ENCODE data around the gene C12orf43.

C12orf43 gene

DNA sequence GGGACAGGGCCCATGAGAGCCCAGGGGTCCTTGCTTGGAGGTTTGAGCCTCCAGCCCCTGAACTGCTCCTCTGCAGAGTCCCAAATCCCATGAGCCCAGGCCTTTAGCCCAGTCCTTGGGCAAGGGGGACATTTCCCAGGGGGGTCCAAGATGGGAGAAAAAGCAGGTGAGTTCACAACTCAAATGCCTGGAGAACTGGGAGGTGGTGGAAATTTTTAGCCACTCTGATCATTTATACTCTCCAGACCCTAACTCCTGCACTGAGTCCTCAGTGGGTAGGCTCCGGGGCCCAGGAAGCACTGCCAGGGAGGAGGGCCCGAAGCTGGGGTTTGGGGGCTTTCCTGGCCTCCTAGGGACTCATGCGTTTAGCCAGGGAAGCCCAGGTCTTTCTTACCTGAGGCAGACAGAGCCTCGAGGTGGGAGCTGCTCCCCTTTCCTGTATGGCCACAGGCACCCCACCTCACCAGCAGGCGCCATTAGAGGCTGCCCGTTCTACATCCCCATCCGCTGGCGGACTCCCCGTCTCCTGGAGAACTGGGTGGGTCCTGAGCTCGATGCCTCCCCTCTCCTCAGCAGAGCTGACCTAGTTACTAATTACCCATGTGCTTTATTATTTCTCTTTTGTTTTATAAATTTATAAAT is 36.9 kb downstream of the C12orf43 start:
- Mint-ChIP-seq H3K4me1 (no peaks in the 10 kb centered on the region), H3K27me3 (no peaks in the 10 kb centered on the region), H3K4me3 (no peak overlapping the region), H3K27ac (no peak overlapping the region), H3K9me3 (no peaks in the 10 kb centered on the region)
- DNase-seq (no peak), ATAC-seq (no peak)

DNA sequence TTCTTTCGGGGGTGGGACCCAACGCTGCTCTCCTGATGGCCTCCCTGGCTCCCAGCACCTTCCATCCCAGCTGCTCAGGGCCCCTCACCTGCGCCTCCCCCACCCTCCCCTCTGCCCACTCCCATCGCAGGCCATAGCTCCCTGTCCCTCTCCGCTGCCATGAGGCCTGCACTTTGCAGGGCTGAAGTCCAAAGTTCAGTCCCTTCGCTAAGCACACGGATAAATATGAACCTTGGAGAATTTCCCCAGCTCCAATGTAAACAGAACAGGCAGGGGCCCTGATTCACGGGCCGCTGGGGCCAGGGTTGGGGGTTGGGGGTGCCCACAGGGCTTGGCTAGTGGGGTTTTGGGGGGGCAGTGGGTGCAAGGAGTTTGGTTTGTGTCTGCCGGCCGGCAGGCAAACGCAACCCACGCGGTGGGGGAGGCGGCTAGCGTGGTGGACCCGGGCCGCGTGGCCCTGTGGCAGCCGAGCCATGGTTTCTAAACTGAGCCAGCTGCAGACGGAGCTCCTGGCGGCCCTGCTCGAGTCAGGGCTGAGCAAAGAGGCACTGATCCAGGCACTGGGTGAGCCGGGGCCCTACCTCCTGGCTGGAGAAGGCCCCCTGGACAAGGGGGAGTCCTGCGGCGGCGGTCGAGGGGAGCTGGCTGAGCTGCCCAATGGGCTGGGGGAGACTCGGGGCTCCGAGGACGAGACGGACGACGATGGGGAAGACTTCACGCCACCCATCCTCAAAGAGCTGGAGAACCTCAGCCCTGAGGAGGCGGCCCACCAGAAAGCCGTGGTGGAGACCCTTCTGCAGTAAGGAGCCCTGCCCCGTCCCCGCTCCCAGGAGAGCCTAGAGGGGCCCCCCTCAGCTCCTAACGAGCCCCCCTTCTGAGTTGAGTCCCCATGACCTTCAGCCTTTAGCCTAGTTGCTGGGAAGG is 37.7 kb downstream of the C12orf43 start, which contains the start of gene HNF1A:
TSS of gene HNF1A (plus strand) at position 248 of the 924 bp plus-strand sequence. CDS start at position 474, 226 bp downstream.
- ATAC-seq (no peak), DNase-seq (no peak)
- Mint-ChIP-seq H3K27me3 (no peaks in the 10 kb centered on the region), H3K4me3 (no peak within 1 kb of the TSS), H3K4me1 (no peaks in the 10 kb centered on the region), H3K9me3 (no peaks in the 10 kb centered on the region), H3K27ac (no peak within 1 kb of the TSS)

DNA sequence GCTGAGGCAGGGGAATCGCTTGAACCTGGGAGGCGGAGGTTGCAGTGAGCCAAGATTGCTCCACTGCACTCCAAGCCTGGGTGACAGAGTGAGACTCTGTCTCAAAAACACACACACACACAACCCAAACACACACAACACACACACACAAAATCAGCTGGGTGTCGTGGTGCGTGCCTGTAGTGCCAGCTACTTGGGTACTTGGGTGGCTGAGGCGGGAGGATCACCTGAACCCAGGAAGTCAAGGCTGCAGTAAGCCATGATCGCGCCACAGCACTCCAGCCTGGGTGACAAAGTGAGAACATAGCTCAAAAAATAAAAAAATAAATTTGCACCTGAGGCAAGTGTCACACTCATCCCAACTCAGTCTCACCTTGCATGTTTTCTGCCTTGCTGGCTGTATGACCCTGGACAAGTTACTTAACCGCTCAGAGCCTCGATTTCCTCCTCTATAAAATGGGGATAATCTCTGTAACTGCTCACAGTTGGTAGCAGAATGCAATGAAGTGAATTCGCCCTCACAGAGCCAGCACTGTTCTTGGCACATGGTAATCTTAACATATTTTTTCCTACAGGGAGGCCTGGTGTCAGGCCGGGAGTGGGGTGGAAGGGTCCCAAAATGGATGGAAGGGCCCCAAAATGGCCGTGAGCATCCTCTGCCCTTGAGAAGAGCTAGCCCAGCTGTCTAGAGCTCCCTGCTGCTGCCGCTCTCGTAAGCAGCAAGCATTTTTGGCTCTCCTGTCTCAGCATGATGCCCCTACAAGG is 38.6 kb downstream of the C12orf43 start:
- DNase-seq (no peak), ATAC-seq (no peak)
- Mint-ChIP-seq H3K27ac (no peak overlapping the region), H3K4me3 (no peak overlapping the region), H3K9me3 (no peaks in the 10 kb centered on the region), H3K4me1 (no peaks in the 10 kb centered on the region), H3K27me3 (no peaks in the 10 kb centered on the region)

DNA sequence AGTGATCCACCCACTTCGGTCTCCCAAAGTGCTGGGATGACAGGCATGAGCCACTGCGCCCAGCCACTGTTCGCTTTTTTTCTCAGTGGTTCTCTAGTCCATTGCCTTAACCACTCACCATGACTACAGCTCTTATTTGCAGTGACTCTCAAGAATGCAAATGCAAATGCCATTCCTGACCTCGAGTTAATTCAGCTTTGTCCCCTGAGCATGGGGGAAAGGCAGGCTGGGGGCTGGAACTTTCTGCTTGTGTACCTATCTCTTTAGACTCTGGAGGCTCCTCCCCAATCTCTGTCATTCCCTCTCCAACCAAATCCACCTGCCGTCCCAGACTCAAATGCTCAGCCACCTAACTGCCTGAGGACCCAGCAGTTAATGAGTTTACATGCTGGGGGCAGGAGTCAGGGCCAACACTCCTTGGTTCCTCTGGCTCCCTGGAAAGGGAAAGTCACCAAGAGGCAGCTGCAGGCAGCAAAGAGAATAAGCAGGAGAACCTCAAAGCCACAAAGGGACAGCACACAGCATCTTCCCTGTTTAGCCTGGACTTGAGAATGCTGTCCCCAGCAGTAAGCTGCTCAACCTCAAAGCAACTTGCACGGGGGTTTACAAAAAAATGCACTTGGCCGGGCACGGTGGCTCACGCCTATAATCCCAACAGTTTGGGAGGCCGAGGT is 43.3 kb downstream of the C12orf43 start:
- Mint-ChIP-seq H3K9me3 (no peaks in the 10 kb centered on the region), H3K4me1 (peaks cover 10% of the 10 kb centered on the region), H3K27me3 (no peaks in the 10 kb centered on the region), H3K27ac (no peak overlapping the region), H3K4me3 (no peak overlapping the region)
- ATAC-seq (no peak), DNase-seq (no peak)

DNA sequence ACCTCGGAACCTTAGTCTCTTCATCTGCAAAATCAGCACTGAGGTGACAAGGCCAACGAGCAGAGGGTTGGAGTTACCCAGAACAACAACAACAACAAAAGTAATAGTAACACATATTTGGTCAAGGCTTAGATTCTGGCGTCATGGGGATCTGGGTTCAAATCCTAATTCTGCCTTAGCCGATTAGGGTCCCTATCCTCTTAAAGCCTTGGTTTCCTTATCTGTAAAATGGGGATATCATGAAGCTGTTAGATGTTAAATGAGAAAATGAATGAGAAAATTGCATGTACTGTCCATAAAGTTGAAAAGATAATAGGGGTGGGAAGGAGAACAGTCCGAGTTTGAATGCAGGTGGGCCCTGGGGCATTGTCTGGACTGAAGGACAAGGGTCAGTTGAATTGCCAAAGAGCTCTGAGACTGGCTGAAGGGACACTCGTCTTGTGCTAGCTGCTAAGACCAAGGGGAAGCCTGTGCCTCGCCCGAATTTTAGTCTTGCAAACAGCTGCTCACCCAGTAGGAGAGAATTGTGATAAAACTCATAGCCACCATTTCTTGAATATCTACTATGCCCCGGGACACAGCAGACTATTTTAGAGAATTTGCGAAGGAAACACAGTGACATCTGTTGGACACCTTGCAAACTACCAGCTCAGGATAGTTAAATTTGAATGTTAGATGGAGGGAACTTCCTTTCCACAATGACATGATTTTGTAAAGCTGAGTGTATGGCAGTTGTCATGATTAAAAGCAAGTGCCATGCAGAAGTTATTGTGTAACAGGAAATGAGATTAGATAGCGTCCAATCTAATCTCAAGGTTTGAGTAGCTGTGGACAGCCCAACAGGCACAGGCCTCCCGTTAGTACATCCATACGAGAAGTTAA is 44.7 kb downstream of the C12orf43 start:
- ATAC-seq = peak; percentile 95
- no peaks in the 10 kb centered on the region for H3K27me3 Mint-ChIP-seq
- H3K4me3 Mint-ChIP-seq = no peak overlapping the region
- DNase-seq = peak; percentile 30 to 50
- no peaks in the 10 kb centered on the region for H3K9me3 Mint-ChIP-seq
- peak overlapping the region in 1 of 2 donors; percentile 69 for H3K27ac Mint-ChIP-seq
- H3K4me1 Mint-ChIP-seq = peaks cover 10% of the 10 kb centered on the region

DNA sequence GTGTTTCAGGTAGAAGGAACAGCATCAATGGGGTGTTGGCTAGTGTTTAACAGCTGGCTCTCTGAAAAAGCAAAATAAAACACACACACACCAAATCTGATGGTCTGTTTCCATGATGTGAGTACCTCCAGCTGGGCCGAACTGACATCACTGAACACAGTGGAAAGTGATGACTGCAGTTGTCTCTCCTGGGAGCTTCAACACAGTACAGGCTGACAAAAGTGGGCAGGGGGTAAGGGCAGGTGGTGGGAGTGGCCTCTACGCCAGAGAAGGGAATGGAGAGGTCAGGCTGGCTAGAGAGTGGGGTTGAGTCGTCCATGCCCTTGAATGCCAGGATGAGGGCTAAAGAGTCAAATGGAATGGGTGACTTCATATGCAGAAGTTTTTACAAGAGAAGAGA is 46.0 kb downstream of the C12orf43 start:
- Mint-ChIP-seq H3K27me3 (no peaks in the 10 kb centered on the region), H3K4me1 (peaks cover 10% of the 10 kb centered on the region), H3K27ac (no peak overlapping the region), H3K9me3 (no peaks in the 10 kb centered on the region), H3K4me3 (no peak overlapping the region)
- ATAC-seq = no peak
- no peak for DNase-seq

DNA sequence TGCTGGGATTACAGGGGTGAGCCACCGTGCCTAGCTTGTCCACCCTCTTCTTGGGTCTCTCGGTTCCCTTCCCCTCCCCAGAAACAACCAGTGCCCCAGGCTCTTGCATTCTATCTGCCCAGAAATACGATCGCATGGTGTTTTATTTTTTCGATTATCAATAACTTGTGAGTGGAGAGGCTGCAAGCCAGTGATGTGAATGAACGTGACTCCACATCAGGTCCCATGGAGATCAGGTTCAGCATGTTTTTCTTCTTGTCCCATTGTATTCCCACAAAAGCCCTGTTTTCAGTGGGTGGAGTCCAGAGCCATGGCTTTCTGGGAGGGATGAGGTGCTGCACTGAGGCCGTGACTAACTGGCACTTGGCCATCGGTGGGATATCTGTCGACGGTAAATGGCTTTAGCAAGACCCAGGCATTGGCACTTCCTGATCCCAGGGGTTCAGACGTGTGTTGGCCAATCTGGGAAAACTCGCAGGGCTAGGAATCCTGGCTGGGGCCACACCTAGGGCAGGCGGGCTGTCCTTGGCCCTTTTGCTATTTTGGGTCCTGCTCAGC is 50.7 kb downstream of the C12orf43 start:
- Mint-ChIP-seq H3K4me3 (no peak overlapping the region), H3K4me1 (peaks cover 30% of the 10 kb centered on the region), H3K27ac (no peak overlapping the region), H3K9me3 (no peaks in the 10 kb centered on the region), H3K27me3 (no peaks in the 10 kb centered on the region)
- ATAC-seq (no peak), DNase-seq (no peak)

DNA sequence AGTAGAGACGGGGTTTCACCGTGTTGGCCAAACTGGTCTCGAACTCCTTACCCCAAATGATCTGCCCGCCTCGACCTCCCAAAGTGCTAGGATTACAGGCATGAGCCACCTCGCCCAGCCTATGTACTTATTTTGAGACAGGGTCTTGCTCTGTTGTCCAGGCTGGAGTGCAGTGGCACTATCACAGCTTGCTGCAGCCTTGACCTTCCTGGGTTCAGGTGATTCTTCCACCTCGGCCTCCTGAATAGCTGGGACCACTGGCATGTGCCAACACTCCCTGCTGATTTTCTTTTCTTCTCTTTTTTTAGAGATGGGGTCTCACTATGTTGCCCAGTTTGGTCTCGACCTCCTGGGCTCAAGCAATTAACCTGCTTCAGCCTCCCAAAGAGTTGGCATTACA is 52.0 kb downstream of the C12orf43 start:
- Mint-ChIP-seq H3K27ac (peak overlapping the region in 1 of 2 donors; percentile 17), H3K4me3 (no peak overlapping the region)

DNA sequence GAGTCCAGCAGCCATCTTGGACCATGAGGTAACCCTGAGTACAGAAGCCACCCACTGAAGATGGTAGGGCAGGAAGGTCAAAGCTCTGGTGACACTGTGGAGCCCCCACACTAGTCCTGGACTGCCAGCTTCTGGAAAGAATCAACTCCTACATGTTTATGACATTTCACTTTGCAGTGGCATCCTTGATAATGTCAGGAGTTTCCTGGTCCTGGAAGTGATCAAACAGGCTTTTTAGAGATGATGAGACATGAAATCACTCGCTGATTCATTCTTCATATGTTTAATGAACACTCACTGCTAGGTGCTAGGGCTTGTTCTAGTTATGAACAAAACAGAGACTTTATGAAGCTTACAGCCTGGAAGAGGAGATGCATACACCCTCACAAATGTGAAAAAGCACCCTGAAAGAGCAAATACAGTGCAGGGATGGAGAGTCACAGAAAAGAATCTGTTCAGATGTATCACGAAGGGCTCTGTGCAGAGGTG is 53.7 kb downstream of the C12orf43 start:
- Mint-ChIP-seq H3K4me1 (peaks cover 50% of the 10 kb centered on the region), H3K4me3 (no peak overlapping the region), H3K27ac (no peak overlapping the region), H3K27me3 (no peaks in the 10 kb centered on the region), H3K9me3 (no peaks in the 10 kb centered on the region)
- DNase-seq (no peak), ATAC-seq (no peak)

More for the DNA sequence above, 52.0 kb downstream of the C12orf43 start:
- H3K27me3 Mint-ChIP-seq = no peaks in the 10 kb centered on the region
- DNase-seq = no peak
- peaks cover 43% of the 10 kb centered on the region for H3K4me1 Mint-ChIP-seq
- ATAC-seq = no peak
- H3K9me3 Mint-ChIP-seq = no peaks in the 10 kb centered on the region

DNA sequence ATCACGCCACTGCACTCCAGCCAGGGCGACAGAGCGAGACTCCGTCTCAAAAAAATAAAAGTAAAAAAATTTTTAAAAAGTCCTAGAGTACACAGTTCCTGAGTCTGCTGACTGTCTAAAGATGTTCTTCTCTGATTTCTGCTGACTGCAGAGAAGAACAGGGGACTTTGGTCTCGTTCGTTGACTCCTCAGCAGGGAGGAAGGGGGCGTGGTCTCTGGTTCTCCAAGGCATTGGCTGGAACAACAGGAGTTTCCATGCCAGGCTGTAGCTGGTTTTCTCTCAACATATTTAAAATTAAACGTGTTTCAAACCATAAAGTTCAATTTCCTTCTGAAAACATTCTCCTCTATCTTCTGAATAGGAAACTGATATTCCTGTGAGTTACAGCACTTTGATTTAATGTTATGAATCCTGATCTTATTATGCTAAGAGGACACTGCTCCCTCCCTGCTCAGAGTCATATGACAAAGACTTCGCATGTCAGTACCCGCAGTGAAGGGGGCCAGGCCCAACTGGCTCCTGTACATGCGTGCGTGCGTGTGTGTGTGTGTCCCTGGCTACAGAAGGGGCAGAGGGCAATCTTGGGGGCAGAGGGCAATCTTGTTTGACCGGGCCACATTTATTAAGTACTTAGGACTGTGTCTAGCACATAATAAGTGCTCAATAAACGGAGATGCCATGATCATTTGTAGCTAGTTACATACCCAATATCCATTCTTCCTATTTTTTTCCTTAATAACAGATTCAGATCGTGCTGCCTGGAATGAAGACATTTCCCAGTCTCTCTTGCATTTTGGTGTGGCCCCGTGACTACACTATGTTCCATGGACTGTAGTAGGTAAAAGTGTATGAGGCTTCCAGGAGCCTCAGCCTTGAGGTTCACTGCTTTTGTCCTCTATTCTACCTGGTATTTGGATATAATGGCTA is 54.4 kb downstream of the C12orf43 start:
- H3K4me1 Mint-ChIP-seq = peaks cover 50% of the 10 kb centered on the region
- no peak overlapping the region for H3K4me3 Mint-ChIP-seq
- H3K27ac Mint-ChIP-seq = no peak overlapping the region
- peaks cover 2% of the 10 kb centered on the region for H3K27me3 Mint-ChIP-seq
- ATAC-seq (no peak), DNase-seq (no peak)
- H3K9me3 Mint-ChIP-seq = no peaks in the 10 kb centered on the region

DNA sequence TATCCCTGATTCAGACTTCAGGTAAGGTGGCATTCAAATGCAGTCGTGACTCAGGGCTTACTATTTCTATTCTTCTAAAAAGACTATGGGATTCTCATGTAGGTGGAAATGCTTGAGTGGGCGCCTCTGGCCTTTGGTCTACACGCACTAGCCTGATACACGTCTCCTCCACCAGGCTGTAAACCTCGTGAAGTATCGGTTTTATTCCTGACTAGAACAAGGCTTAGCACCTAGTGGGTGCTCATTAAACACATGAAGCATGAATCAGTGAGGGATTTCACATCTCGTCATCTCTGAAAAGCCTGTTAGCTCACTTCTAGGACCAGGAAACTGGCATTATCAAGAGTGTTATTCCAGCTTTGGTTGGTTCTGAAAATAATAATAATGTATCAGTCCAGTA is 55.6 kb downstream of the C12orf43 start:
- ATAC-seq (no peak), DNase-seq (no peak)
- no peak overlapping the region for H3K27ac Mint-ChIP-seq
- peak overlapping the region; percentile 56 to 63 for H3K4me3 Mint-ChIP-seq
- no peaks in the 10 kb centered on the region for H3K9me3 Mint-ChIP-seq
- peaks cover 8% of the 10 kb centered on the region for H3K27me3 Mint-ChIP-seq
- H3K4me1 Mint-ChIP-seq = peaks cover 50% of the 10 kb centered on the region

DNA sequence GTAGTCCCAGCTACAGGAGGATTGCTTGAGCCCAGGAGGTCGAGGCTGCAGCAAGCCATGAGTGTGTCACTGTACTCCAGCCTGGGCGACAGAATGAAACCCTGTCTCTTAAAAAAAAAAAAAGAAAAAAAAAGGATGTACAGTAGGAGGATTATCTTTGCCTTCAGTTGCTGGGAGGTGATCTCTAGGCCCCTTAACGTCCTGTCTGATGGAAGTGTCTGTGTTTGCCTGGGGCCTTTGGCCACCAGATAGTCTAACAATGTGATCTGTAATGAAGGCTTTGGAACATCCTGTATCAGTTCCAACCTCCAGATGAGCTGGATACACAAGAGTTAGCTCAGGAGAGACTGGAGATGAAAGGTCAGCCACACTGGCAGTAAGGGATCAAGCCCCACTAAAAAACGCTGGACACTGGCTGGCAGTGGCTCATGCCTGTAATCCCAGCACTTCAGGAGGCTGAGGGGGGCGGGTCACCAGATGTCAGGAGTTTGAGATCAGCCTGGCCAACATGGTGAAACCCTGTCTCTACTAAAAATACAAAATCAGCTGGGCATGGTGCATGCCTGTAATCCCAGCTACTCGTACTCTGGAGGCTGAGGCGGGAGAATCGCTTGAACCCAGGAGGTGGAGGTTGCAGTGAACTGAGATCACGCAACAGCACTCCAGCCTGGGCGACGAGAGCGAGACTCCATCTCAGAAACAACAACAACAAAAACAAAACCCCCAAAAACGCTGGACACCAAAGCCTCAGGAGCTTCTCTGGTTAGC is 57.0 kb downstream of the C12orf43 start:
- H3K4me1 Mint-ChIP-seq = peaks cover 50% of the 10 kb centered on the region
- H3K27ac Mint-ChIP-seq = peak overlapping the region; percentile 78 to 92
- DNase-seq = no peak
- H3K4me3 Mint-ChIP-seq = peak overlapping the region; percentile 23 to 63
- H3K9me3 Mint-ChIP-seq = no peaks in the 10 kb centered on the region
- peak; percentile 3 for ATAC-seq
- peaks cover 8% of the 10 kb centered on the region for H3K27me3 Mint-ChIP-seq

All from stimulated activated naive CD8-positive, alpha-beta T cell treated with anti-CD3 and anti-CD28 coated beads, Interleukin-15, amount 100 ng/mL, for 72 hours (primary cell).